ENCODE measurements around the gene GRIN3B.

The GRIN3B gene

GRCh38 chr19:1049106-1049505 is 48.9 kb downstream of the GRIN3B start:
- DNase-seq (ENCODE audit: low read depth) = no peak
- no peak for TF ChIP-seq CTCF (IDR thresholded peaks at IDR 0.05; ENCODE audit: insufficient read depth, low read depth, low read length, missing control alignments)
- H3K4me3 ChIP-seq (ENCODE audit: low read length) = no peak overlapping the region

GRCh38 chr19:1049800-1050199 is 49.6 kb downstream of the GRIN3B start:
- no peak for TF ChIP-seq CTCF (IDR thresholded peaks at IDR 0.05; ENCODE audit: insufficient read depth, low read depth, low read length, missing control alignments)
- no peak overlapping the region for H3K4me3 ChIP-seq (ENCODE audit: low read length)
- no peak for DNase-seq (ENCODE audit: low read depth)

- TF ChIP-seq CTCF (IDR thresholded peaks at IDR 0.05; ENCODE audit: insufficient read depth, low read depth, low read length, missing control alignments) = no peak
- H3K4me3 ChIP-seq (ENCODE audit: low read length) = no peak overlapping the region
- DNase-seq (ENCODE audit: low read depth) = no peak
Observed at GRCh38 chr19:1050989-1051788, 51.0 kb downstream of the GRIN3B start.

- no peak overlapping the region for H3K4me3 ChIP-seq (ENCODE audit: low read length)
- no peak for TF ChIP-seq CTCF (IDR thresholded peaks at IDR 0.05; ENCODE audit: insufficient read depth, low read depth, low read length, missing control alignments)
- DNase-seq (ENCODE audit: low read depth) = no peak
Observed at GRCh38 chr19:1051791-1052190, 51.6 kb downstream of the GRIN3B start.

- no peak overlapping the region for H3K4me3 ChIP-seq (ENCODE audit: low read length)
- DNase-seq (ENCODE audit: low read depth) = no peak
- TF ChIP-seq CTCF (IDR thresholded peaks at IDR 0.05; ENCODE audit: insufficient read depth, low read depth, low read length, missing control alignments) = no peak
Observed at GRCh38 chr19:1052349-1052975, 52.2 kb downstream of the GRIN3B start.

GRCh38 chr19:1053176-1054101 is 53.2 kb downstream of the GRIN3B start:
- no peak for DNase-seq (ENCODE audit: low read depth)
- no peak for TF ChIP-seq CTCF (IDR thresholded peaks at IDR 0.05; ENCODE audit: insufficient read depth, low read depth, low read length, missing control alignments)
- H3K4me3 ChIP-seq (ENCODE audit: low read length) = no peak overlapping the region
